Hepatocyte (in vitro differentiated cells): ENCODE results near the gene CASP1.

Source experiments
- CTCF ChIP-seq: fragments of 200-600 bp; sonication (generic); IDR thresholded peaks from 2 replicates; pipeline ENCODE4 v1.5.1; 2016; ENCODE audit warnings: antibody characterized with exemption, mild to moderate bottlenecking; ENCODE audit not compliant: poor library complexity
- EZH2 ChIP-seq: fragments of 200-600 bp; sonication (generic); IDR thresholded peaks from 2 replicates; pipeline ENCODE4 v1.6.1; 2016; ENCODE audit warnings: antibody characterized with exemption, mild to moderate bottlenecking, borderline replicate concordance
- EZH2phosphoT487 ChIP-seq: fragments of 200-600 bp; sonication (generic); IDR thresholded peaks from one replicate; pipeline ENCODE4 v1.6.1; 2018; ENCODE audit warnings: antibody characterized with exemption, mild to moderate bottlenecking, low read depth, moderate library complexity; ENCODE audit not compliant: unreplicated experiment, severe bottlenecking

- TF ChIP-seq CTCF: no peak
- TF ChIP-seq EZH2: no peak
- TF ChIP-seq EZH2phosphoT487: no peak
Observed at GRCh38 chr11:105032495-105032894, 2.4 kb downstream of the CASP1 start.
